ENCODE measurements around the gene DNM2.

DNM2 gene

GRCh38 chr19:10780368-10780767, 62.5 kb downstream of the DNM2 start:
- DNase-seq (ENCODE audit: low read depth) = no peak

DNA sequence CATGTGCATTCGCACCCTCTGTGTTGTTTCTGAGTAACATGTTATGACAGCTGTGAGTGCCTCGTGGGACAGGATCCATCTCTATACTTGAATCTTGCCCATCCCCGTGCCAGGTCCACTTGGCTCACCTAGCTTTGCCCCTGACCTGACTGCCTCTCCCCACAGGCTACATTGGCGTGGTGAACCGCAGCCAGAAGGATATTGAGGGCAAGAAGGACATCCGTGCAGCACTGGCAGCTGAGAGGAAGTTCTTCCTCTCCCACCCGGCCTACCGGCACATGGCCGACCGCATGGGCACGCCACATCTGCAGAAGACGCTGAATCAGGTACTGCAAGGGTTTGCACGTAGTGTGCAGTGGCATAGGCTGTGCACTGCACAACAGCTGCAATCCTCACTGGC, 64.9 kb downstream of the DNM2 start:
- no peak for DNase-seq (ENCODE audit: low read depth)

- no peak for DNase-seq (ENCODE audit: low read depth)
Measured at GRCh38 chr19:10784257-10784656, 66.4 kb downstream of the DNM2 start.

DNA sequence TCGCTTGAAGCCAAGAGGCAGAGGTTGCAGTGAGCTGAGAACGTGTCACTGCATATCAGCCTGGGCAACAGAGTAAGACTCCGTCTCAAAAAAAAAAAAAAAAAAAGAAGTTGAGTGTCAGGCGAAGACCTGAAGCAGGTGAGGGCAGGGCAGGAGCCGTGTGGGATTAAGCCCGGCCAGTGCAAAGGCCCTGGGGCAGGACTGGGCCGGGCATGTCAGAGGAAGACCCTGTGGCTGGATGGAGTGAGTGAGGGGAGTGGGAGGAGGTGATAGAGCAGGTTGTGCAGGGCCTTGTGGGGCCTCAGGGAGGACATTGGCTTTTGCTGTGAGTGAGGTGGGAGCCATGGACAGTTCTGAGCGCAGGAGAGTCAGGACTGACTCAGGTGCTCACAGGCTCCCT, 70.3 kb downstream of the DNM2 start:
- no peak for DNase-seq (ENCODE audit: low read depth)

DNA sequence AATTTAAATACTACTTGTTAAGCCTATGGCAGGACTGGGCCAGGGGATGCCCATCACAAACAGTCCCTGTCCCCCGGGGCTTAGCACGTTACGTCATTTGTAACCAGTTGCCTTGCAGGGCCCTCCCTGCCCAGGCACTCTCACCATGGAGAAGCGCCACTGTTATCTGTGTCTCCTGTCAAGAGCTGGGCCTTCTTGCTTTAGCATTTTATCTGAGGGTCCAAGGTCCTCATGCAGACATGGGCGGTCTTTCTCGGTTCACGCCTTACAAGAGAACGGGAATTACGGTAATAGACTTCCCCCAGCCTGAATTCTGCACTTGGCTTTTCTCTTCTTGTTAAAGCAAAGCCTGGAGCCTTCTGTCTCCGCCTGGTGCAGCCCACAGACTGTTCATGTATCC, 72.0 kb downstream of the DNM2 start:
- no peak for DNase-seq (ENCODE audit: low read depth)

DNA sequence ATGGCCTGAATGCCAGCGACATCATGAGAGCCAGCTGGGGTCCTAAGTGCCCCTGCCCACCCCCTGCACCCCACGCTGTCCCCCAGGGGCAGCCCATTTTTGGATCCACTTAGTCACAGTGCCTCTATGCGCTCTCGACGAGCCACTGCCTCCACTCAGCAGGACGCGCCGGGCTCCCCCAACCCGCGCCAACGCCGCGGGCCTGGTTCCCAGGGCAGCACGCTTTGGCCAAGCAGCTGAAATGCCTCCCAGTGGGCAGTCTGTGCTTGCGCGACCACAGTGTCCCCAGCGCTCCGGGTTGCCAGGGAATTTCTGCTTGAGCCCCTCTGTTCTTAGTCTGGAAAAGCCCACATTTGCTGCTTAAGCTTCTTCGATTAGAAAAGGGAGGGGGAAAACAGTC, 78.8 kb downstream of the DNM2 start:
- no peak for DNase-seq (ENCODE audit: low read depth)

- peak; percentile 47 for DNase-seq (ENCODE audit: low read depth)
Measured at GRCh38 chr19:10797078-10797477, 79.2 kb downstream of the DNM2 start.

DNA sequence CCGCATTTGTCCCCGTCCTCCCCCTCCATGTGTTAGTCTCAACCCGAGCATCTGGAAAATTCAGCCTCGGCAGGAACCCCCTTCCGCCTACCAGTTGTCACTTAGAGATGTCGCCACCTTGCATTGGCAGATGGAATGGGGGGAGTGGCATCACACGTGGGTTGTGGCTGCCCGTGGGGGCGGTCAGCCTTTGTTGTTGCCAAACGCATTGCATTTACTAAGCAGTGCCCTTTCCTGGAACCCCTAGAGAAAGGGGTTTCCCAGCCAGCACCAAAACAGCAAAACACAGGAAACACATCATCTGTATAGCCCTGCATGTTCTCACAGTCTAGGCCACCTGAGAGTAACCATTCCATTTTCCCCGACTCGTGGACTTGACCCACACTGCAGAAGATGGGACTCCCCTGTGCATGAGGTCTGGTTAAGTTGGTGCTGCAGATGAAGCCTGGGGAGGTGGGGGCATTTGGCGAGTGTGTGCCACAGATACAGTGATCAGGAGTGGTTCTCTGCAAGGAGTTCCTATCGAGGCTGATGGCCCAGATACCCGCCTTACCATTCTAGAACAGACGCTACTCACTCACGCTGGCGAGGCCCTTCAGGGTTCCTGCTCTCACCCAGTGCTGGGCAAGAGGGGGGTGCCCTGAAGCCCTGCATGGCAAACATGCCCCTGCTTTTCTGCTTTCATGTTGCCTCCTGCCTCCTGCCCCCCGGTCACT, 79.8 kb downstream of the DNM2 start:
- DNase-seq (ENCODE audit: low read depth) = peak; percentile 90

DNA sequence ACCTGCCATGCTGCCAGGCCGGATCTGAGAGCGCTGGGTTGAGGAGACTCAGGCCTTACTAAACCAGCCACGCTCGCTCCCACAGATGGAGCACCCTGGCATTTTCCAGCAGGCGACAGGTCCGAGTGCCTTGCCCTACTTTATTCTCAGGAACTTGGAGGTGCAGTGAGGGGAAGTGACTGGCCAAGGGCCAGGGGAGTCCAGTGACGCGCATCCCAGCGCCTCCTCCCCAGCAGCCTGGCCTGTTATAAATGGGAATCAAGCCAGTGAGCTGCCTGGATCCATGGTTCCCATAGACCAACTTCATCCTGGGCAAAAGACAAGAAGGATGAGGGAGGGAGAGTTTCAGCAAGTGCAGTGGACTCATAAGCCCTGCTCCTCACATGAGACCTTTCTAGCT, 82.6 kb downstream of the DNM2 start:
- no peak for DNase-seq (ENCODE audit: low read depth)

- no peak for DNase-seq (ENCODE audit: low read depth)
Measured at GRCh38 chr19:10802479-10802878, 84.6 kb downstream of the DNM2 start.

- no peak for DNase-seq (ENCODE audit: low read depth)
Measured at GRCh38 chr19:10803252-10803651, 85.4 kb downstream of the DNM2 start.

DNA sequence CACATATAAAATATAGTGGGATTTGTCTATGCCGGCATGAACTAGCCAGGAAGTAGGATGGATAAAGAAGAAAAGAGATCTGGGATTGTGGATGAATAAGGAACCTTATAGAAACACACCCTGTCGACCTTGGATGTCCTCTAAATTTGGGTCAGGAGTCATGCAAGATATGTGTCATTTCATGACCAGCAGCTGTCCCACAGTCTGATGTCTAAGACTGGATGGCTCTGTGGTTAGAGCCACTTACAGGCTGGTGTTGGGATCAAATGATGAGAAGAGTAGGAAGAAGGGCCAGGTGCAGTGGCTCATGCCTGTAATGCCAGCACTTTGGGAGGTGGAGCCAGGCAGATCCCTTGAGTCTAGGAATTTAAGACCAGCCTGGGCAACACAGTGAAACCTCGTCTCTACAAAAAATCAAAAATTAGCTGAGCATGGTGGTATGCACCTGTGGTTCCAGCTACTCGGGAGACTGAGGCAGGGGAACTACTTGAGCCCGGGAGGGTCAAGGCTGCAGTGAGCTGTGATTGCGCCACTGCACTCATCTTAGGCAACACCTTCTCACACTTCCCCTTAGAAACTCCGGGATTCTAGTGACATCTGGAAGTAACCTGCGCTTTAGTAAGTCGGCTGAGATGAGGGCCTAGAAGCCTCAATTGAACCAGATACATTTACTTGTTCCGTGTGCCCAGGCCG, 87.3 kb downstream of the DNM2 start:
- no peak for DNase-seq (ENCODE audit: low read depth)

GRCh38 chr19:10805758-10806247, 87.9 kb downstream of the DNM2 start:
- no peak for DNase-seq (ENCODE audit: low read depth)

DNA sequence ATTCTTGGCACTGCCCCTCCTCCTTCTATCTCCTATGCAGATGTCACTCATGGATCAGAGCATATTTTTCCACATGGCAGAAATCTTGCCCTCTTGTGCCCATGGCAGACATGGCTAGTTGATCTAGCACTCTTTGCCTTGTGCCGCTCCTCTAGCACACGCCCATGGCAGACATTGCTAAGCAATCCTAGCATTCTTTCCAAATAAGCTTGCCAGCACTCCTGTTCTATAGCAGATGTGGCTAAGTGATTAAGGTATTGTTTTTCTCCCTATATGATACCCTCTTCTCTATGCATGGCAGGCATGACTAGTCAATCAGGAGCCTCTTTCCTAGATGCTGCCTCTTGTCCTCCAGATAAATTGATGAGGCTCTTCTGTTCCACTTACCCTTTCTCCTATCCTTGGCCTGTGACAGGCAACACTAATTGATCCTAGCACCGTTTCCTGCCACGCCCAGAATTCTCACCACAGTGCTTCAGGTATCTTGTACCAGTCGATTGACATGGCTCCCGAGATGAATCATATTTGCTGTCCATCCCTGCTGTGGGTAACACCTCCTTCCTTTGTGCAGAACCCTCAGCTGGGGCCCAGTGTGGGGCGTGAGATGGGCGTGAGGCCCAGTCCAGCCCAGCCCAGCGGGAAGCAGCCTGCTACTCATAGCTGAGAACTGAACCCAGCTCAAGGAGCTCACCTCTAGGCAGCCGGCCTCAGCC, 91.2 kb downstream of the DNM2 start:
- DNase-seq (ENCODE audit: low read depth) = no peak

- no peak for DNase-seq (ENCODE audit: low read depth)
Measured at GRCh38 chr19:10809651-10810285, 91.9 kb downstream of the DNM2 start.

DNA sequence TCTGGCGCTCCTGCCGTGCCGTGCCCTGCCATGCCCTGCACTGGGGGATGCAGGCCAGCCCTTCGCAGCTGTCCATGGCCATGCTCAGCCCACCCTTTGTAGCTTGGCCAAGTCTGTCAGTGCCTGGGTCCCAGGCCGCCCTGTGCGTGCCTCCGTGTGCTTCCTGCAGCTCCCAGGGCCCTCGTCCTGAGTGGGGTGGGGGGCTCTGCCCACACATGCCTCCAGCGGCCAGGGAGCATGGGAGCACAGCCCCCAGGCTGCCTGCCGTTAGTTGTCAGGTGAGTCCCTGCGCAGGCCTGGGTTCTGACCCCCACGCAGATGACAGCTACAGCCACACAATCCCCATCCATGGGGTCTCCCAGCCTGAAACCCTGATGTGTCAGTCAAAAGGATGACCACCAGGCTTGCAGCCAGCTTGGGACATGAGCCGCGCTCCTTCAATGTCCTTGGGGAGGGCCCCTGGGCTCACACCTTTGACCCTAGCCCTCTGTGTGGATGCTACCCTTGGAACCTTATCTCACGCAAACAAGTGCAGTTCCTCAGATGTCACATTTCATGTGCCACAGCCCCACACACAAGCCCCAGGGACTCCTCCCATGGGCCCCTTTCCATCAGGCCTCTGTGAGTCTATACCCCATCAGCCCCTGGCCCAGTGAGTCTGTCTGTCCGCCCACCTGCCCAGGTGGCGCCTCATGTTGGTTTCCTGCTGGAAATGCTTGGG, 93.7 kb downstream of the DNM2 start:
- no peak for DNase-seq (ENCODE audit: low read depth)

GRCh38 chr19:10812196-10812595, 94.3 kb downstream of the DNM2 start:
- no peak for DNase-seq (ENCODE audit: low read depth)

DNA sequence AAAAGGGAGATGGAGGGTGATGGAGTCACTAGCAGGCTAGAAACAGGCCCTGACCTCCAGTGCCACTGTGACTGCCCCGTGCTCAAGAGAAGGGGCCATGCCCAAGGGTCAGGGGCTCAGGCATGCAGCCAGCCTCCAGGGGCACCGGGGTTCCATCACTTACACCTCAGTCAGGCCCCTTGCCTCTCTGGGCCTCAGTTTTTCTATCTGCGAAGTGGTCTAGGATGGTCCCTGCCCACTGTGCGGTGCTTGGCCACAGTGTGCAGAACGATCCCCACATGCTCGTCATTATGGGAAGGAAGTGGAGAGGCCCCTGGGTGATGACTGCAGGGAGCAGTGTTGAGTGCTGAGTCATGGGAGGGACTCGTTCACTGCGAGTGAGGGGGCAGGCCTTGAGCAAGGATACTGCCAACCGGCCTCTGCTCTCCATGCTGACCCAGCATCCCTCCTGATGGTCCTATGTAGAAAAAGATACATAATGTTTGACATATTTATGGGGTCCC, 95.1 kb downstream of the DNM2 start:
- peak; percentile 19 for DNase-seq (ENCODE audit: low read depth)

GRCh38 chr19:10815007-10815536, 97.2 kb downstream of the DNM2 start:
- no peak for DNase-seq (ENCODE audit: low read depth)

GRCh38 chr19:10815969-10816644, 98.2 kb downstream of the DNM2 start:
- no peak for DNase-seq (ENCODE audit: low read depth)

- no peak for DNase-seq (ENCODE audit: low read depth)
Measured at GRCh38 chr19:10816691-10817090, 98.8 kb downstream of the DNM2 start.

All from stimulated activated CD8-positive, alpha-beta memory T cell treated with anti-CD3 and anti-CD28 coated beads, Interleukin-4, amount 100 ng/mL, for 24 hours (primary cell).